GM12891 (cell line): ENCODE measurements around the gene LUZP4.

Source experiments
- PAX5 ChIP-seq: IDR thresholded peaks from 2 replicates; pipeline ENCODE4 v1.6.1; 2011; ENCODE audit warnings: low read length, moderate library complexity, mild to moderate bottlenecking; ENCODE audit not compliant: insufficient read depth, severe bottlenecking
- POLR2A ChIP-seq: IDR thresholded peaks from 2 replicates; pipeline ENCODE4 v1.6.1; 2011; ENCODE audit warnings: low read depth, low read length, control low read depth
- POLR2AphosphoS5 ChIP-seq: IDR thresholded peaks from 2 replicates; pipeline ENCODE4 v1.6.1; 2011; ENCODE audit warnings: low read depth, low read length, control low read depth
- POU2F2 ChIP-seq: IDR thresholded peaks from 2 replicates; pipeline ENCODE4 v1.6.1; 2011; ENCODE audit warnings: low read depth, mild to moderate bottlenecking, control low read depth, low read length, moderate library complexity
- SPI1 ChIP-seq: IDR thresholded peaks from 2 replicates; pipeline ENCODE4 v1.6.1; 2011; ENCODE audit warnings: low read depth, low read length, control low read depth
- TAF1 ChIP-seq: IDR thresholded peaks from 2 replicates; pipeline ENCODE4 v1.6.1; 2011; ENCODE audit warnings: low read depth, low read length, control low read depth

DNA sequence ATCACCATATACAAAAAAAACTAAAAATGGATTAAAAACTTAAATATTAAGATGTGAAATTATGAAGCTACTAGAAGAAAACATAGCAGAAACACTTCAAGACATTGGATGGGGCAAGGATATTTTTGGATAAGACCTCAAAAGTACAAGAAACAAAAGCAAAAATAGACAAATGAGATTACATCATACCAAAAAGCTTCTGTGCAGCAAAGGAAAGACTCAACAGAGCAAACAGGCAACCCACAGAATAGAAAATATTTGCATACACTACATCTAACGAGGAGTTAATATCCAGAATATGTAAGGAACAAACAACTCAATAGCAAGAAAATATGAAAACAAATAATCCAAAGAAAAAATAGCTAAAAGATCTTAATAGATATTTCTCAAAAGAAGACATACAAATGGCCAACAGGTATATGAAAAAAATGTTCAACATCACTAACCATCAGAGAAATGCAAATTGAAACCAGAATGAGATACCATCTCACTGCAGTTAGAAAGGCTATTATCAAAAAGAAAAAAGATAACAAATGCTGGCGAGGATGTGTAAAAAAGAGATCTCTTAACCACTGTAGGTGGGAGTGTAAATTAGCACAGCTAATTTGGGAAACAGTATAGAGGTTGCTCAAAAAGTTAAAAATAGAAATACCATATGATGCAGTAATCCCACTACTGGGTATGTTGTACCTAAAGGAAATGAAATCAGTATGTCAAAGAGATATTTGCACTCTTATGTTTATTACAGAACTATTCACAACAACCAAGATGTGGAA, 37.9 kb upstream of the LUZP4 start:
- TF ChIP-seq TAF1, result no peak
- TF ChIP-seq POLR2AphosphoS5, result no peak
- TF ChIP-seq POLR2A, result no peak
- TF ChIP-seq SPI1, result no peak
- no peak for TF ChIP-seq POU2F2
- no peak for TF ChIP-seq PAX5
